Keratinocyte (primary cell): Measurements from ENCODE around the gene TCF19.
"Not testable (repeated sequence)": the region's sequence is repeated elsewhere in the genome, so short reads cannot be mapped to it uniquely, and the experiment has no call there.

Source experiments
- EZH2 ChIP-seq: IDR thresholded peaks from one replicate; pipeline ENCODE4 v1.6.1; 2012; ENCODE audit warnings: inconsistent platforms, mild to moderate bottlenecking, low read length, moderate library complexity
- TF ChIP-seq, protein P1 (sequence below), 3 experiments: IDR thresholded peaks in 1 of 3; conservative IDR thresholded peaks in 1 of 3; optimal IDR thresholded peaks in 1 of 3; 2 replicates in 2 of 3; 3 replicates in 1 of 3; pipeline versions ENCODE3 to v1.5.1; 2011; ENCODE audit warnings: low read length in 3 of 3, mild to moderate bottlenecking in 3 of 3, moderate library complexity in 2 of 3, control low read depth in 1 of 3, inconsistent platforms in 1 of 3; ENCODE audit not compliant: insufficient read depth in 2 of 3; ENCODE audit errors: extremely low read depth in 1 of 3

DNA sequence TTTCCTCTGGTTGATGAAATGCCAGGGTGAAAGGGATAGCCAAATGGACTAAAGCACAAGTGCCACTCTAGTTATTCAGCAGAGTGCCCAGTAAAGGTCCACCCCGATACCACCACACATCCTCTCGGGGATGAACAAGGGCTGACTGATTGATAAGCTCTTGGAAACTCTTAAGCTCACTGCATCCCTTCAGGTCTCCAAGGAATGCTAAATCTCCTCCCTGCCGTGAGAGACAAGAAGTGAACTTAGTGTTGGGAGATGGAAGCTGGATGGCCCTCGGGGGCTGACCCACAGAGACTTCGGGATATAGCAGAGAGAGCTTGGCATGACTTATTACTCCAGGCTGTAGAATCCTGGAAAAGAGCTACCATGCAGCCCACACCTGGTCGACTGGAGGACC lies 25.5 kb downstream of the TCF19 start:
- TF ChIP-seq, protein P1, sequence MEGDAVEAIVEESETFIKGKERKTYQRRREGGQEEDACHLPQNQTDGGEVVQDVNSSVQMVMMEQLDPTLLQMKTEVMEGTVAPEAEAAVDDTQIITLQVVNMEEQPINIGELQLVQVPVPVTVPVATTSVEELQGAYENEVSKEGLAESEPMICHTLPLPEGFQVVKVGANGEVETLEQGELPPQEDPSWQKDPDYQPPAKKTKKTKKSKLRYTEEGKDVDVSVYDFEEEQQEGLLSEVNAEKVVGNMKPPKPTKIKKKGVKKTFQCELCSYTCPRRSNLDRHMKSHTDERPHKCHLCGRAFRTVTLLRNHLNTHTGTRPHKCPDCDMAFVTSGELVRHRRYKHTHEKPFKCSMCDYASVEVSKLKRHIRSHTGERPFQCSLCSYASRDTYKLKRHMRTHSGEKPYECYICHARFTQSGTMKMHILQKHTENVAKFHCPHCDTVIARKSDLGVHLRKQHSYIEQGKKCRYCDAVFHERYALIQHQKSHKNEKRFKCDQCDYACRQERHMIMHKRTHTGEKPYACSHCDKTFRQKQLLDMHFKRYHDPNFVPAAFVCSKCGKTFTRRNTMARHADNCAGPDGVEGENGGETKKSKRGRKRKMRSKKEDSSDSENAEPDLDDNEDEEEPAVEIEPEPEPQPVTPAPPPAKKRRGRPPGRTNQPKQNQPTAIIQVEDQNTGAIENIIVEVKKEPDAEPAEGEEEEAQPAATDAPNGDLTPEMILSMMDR (optimal IDR thresholded peaks at IDR 0.05 in 1 of 3, IDR thresholded peaks at IDR 0.05 in 1 of 3, conservative IDR thresholded peaks at IDR 0.05 in 1 of 3; ENCODE audit: extremely low read depth in 1 of 3, insufficient read depth in 2 of 3, low read length in 3 of 3), result not testable (repeated sequence)
- not testable (repeated sequence) for TF ChIP-seq EZH2
